AG09319 (cell line): Measurements from ENCODE around the gene ANKRD30B.
"Not testable (repeated sequence)": the region's sequence is repeated elsewhere in the genome, so short reads cannot be mapped to it uniquely, and the experiment has no call there.

Experiments
- DNase-seq: peaks from one replicate; pipeline ENCODE4 v3.0.0-alpha.2; 2010; ENCODE audit warnings: low read depth; ENCODE audit errors: extremely low read depth
- TF ChIP-seq, protein P1 (sequence below): IDR thresholded peaks from 2 replicates; pipeline ENCODE4 v1.5.1; 2011; ENCODE audit warnings: low read depth, mild to moderate bottlenecking, inconsistent platforms, low read length, moderate library complexity

Gene ANKRD30B

DNA sequence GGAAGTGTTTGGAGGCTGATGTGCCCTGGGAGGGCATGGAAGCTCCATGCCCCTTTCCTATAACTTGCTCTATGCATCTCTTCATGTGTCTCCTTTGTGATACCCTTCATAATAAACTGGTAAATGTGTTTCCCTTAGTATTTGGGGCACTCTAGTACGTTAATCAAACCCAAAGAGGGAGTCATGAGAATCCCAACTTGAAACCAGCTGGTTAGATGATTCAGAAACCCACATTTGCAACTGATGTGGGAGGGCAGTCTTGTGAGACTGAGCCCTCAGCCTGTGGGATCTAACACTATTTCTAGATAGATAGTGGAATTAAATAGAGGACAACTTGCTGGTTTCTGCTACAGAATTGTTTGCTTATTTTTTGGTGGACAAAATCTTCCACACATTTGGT, 20.3 kb downstream of the ANKRD30B start:
- no peak for DNase-seq

DNA sequence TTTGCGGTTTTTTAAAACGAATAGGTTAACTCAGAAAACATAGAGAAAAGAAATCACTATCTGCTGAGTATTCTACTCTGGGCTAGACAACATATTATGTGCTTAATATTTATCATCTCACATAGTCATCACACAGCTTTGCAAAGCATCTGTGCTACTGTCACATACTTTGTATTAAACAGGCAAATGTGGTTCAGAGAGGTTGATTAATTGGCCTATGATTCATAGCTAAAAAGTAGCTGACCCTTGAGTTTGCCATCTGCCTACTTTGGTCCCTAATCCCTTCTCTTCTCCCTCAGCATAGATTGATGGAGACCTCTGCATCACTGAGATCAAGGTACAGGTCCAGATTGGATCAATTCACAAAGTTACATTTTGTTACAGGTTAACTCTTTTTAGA, 21.4 kb downstream of the ANKRD30B start:
- no peak for DNase-seq
- TF ChIP-seq, protein P1, sequence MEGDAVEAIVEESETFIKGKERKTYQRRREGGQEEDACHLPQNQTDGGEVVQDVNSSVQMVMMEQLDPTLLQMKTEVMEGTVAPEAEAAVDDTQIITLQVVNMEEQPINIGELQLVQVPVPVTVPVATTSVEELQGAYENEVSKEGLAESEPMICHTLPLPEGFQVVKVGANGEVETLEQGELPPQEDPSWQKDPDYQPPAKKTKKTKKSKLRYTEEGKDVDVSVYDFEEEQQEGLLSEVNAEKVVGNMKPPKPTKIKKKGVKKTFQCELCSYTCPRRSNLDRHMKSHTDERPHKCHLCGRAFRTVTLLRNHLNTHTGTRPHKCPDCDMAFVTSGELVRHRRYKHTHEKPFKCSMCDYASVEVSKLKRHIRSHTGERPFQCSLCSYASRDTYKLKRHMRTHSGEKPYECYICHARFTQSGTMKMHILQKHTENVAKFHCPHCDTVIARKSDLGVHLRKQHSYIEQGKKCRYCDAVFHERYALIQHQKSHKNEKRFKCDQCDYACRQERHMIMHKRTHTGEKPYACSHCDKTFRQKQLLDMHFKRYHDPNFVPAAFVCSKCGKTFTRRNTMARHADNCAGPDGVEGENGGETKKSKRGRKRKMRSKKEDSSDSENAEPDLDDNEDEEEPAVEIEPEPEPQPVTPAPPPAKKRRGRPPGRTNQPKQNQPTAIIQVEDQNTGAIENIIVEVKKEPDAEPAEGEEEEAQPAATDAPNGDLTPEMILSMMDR = no peak

More for the DNA sequence above, 20.3 kb downstream of the ANKRD30B start:
- TF ChIP-seq, protein P1 = no peak

DNA sequence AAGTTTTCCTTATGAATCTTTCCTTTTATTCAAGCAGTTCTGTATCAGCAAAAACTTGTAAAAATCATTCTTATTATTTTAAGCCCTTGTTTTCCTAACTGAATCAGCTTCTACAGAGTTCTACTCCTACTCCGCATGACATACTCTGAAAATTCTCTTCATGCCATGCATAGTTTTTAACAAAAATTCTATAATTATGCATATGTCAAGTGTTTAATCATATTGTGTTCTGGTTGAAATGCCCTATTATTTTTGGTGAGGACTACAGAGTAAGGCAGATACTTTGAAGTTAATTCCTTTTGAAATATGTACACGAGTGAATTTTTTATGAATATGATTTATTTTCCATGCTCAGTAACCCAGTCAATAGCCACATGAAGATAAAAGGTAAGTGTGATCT, 28.8 kb downstream of the ANKRD30B start:
- TF ChIP-seq, protein P1 = no peak
- DNase-seq = no peak

DNA sequence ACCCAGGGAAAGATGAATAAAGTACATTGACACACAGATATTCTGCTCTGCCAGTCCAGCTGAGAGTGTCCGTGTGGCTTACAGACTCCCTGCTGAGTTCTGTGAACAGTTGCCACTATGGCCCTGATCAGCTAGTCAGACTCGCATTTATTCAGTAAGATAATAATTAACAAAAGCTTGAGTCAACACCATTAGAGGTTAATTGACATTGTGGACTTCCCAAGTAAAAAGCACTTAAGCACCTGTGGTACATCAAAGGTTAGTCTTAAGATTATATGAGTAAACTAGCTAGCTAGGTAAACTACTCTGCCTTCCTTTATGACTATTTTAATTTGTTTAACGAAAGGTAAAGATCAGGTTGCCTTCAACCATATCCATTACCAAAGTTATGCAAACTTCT, 33.7 kb downstream of the ANKRD30B start:
- DNase-seq = no peak
- TF ChIP-seq, protein P1 = no peak

DNA sequence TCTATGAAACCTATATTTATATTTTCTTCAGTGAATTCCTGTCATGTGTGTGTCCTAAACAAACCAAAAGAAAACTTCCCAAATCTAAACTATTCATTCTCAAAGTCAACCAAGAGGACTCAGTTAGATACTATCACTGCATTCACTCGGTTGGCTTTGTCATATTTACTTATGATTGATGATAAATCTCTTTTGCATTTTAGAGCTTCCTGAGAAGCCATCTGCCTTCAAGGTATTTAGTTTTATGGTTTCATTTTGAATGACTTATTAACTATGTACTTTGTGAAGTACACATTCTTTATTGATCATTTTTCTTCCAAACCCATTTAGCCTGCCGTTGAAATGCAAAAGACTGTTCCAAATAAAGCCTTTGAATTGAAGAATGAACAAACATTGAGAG, 36.2 kb downstream of the ANKRD30B start:
- TF ChIP-seq, protein P1 = no peak
- DNase-seq = no peak

DNA sequence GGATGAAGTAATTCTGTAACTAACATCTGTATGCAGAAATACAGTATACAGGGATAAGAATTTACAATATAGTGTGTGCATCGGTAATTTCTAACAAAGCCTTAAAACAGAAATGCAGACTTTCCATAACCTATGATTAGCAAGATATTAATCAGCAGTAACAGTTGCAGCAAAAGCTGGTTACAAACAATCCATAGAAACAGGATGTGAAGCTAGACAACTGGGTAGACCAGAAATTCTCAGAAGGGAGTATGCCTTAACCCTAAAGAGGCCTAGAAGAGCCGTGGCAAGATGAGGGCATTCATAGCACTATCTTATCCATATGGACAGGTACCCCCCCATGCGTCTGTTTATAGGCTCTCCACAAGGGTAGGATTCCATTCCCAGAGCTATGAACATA, 48.9 kb downstream of the ANKRD30B start:
- DNase-seq = not testable (repeated sequence)

DNA sequence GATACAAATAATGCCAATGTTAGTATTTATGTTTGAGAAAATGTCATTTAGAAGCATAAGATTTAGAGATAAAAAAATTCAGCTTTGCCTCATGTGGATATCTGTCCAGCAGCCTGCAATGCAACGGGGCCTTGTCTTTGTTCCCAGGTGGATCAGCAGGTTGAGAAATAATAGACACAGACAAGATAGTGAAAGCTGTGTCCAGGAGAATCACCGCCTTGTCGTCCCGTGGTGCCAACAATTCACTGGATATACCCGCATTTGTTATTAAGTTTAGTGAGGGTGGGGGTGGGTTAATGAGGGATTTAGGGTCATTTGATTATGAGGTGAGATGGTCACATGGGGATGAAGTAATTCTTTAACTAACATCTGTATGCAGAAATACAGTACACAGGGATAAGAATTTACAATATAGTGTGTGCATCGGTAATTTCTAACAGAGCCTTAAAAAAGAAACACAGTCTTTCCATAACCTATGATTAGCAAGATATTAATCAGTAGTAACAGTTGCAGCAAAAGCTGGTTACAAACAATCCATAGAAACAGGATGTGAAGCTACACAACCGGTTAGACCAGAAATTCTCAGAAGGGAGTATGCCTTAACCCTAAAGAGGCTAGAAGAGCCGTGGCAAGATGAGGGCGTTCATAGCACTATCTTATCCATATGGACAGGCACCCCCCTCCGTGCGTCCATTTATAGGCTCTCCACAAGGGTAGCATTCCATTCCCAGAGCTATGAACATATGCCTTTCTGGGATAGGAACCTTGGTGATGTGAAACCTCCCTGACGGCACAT, 50.2 kb downstream of the ANKRD30B start:
- DNase-seq = not testable (repeated sequence)

DNA sequence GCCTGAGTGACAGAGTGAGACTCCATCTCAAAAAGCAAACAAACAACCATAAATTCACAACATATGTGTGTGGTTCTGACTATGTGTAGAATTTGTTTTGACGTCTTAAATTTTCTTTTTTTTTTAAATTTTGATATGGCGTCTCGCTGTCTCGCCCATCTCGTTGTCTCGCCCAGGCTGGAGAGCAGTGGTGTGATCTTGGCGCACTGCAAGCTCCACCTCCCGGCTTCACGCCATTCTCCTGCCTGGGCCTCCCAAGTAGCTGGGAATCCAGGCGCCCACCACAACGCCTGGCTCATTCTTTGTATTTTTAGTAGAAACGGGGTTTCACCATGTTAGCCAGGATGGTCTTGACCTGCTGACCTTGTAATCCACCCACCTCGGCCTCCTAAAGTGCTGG, 63.1 kb downstream of the ANKRD30B start:
- not testable (repeated sequence) for DNase-seq

DNA sequence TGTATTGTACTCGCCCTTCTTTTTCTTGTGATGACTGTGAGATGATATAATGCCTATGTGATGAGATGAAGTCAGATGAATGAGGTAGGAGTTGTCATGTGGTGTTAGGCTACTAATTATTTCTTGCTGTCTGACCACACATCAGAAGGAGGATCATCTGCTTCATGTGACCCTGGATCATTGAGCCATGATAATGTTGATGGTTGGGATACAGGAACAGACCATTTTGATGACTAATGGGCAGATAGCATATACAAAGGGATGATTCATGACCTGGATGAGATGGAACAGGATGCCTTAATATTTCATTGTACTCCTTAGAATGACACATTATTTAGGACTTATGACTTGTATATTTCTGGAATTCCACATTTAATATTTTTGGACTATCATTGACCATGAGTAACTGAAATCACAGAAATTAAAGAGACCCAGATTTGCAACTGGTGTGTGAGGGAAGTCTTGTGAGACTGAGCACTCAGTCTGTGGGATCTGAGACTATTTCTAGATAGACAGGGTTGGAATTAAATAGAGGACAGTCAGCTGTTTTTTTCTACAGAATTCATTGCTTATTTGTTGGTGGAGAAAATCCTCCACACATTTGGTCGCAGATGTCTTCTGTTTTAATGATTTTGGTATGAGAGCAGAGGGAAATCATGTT, 79.1 kb downstream of the ANKRD30B start:
- DNase-seq = peak; percentile 73

DNA sequence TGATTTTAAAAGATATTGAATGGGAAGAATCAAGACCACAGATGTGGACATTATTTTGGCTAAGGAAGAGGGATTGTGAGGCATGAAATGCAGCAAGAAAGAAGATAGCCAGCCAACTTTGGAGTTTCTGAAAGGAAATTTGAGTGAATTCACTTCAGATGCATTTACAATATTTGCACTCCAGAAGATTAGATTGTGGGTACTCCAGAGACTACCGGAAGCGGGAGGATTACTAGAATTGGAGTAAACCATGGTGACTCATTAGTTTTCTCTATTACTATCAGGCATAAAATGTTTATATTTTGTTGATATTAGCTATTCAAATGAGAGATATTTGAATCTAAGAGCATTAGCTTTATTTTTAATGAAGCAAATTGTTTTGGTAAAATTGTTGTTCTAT, 93.6 kb downstream of the ANKRD30B start:
- not testable (repeated sequence) for DNase-seq

DNA sequence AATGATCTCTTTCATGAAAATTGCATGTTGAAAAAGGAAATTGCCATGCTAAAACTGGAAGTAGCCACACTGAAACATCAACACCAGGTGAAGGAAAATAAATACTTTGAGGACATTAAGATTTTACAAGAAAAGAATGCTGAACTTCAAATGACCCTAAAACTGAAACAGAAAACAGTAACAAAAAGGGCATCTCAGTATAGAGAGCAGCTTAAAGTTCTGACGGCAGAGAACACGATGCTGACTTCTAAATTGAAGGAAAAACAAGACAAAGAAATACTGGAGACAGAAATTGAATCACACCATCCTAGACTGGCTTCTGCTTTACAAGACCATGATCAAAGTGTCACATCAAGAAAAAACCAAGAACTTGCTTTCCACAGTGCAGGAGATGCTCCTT, 103.6 kb downstream of the ANKRD30B start:
- DNase-seq = not testable (repeated sequence)

DNA sequence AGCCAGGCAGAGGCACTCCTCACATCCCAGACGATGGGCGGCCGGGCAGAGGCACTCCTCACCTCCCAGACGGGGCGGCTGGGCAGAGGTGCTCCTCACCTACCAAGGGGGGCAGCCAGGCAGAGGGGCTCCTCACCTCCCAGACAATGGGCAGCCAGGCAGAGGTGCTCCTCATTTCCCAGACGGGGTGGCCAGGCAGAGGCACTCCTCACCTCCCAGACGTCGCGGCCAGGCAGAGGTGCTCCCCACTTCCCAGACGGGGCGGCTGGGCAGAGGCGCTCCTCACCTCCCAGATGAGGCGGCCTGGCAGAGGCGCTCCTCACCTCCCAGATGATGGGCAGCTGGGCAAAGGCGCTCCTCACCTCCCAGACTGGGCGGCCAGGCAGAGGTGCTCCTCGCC, 107.7 kb downstream of the ANKRD30B start:
- DNase-seq = not testable (repeated sequence)

DNA sequence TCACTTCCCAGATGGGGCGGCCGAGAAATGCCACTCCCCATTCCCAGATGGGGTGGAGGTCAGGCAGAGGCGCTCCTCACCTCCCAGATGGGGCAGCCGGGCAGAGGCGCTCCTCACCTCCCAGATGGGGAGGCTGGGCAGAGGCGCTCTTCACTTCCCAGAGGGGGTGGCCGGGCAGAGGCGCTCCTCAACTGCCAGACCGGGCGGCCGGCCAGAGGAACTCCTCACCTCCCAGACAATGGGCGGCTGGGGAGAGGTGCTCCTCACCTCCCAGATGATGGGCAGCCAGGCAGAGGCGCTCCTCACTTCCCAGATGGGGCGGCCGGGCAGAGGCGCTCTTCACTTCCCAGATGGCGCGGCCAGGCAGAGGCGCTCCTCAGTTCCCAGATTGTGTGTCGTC, 108.3 kb downstream of the ANKRD30B start:
- not testable (repeated sequence) for DNase-seq

DNA sequence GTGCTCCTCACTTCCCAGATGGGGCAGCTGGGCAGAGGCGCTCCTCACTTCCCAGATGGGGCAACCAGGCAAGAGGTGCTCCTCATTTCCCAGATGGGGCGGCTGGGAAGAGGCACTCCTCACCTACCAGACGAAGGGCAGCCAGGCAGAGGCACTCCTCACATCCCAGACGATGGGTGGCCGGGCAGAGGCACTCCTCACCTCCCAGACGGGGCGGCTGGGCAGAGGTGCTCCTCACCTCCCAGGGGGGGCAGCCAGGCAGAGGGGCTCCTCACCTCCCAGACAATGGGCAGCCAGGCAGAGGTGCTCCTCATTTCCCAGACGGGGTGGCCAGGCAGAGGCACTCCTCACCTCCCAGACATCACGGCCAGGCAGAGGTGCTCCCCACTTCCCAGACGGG, 110.5 kb downstream of the ANKRD30B start:
- not testable (repeated sequence) for DNase-seq
